HG03135 (cell line): ENCODE measurements around the gene CEMIP2.

Source experiments
- ATAC-seq: cut with Tn5 transposase; IDR thresholded peaks from one replicate; pipeline ENCODE4 v1.9.1; 2021; ENCODE audit warnings: mild to moderate bottlenecking, moderate library complexity; ENCODE audit not compliant: unreplicated experiment

Gene CEMIP2

GRCh38 chr9:71747576-71747975 is 20.7 kb downstream of the CEMIP2 start:
- ATAC-seq = no peak

- no peak for ATAC-seq
Observed at GRCh38 chr9:71746758-71747125, 21.6 kb downstream of the CEMIP2 start.

DNA sequence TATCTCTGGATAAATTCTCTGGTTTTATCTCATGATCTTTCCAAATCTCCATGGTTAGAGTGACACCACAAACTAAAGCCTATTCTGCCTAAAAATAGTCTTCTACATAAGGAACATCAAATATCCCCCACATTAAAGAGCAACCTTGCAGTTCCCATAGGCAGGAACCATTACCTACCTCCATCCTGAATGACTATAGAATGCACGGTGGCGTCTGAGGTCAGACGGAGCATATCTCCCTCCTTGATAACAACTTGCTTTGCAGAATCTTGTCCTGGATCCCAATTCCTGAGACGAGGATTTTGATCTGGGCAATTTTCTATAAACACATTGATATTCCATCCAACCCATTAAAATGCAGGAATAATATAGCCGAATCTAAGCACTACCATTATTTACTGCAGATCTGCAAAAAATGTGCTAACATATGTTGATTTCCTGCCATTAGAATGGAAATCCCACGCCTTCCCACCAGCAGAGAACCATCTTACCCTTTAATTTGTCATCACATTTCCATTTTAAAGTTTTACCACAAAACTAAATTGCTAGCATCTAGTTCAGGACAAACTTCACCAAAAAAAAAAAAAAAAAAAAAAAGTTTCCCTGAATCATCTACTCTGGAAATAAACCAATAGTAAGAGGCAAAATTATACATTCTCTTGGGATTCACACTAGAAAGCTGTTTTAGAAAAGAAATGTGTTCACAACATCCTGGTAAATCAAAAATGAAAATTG is 22.1 kb downstream of the CEMIP2 start:
- ATAC-seq = no peak

GRCh38 chr9:71744754-71745521 is 23.4 kb downstream of the CEMIP2 start:
- ATAC-seq = no peak

DNA sequence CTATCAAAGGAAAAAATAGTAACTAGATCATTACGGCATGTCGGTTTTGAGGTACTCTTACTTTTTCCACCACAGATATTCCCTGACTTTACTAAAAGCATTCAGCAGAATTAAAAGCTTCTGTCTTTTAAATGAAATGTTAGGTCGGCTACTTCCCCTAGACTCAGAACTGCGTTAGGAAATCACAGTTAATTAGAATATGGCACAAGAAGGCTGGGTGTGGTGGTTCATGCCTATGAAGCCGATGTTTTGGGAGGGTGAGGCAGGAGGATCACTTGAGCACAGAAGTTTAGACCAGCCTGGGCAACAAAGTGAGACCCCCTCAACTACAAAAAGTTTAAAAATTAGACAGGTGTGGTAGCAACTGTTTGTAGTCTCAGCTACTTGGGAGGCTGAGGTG is 24.4 kb downstream of the CEMIP2 start:
- no peak for ATAC-seq

GRCh38 chr9:71743217-71743705 is 25.1 kb downstream of the CEMIP2 start:
- ATAC-seq = no peak

DNA sequence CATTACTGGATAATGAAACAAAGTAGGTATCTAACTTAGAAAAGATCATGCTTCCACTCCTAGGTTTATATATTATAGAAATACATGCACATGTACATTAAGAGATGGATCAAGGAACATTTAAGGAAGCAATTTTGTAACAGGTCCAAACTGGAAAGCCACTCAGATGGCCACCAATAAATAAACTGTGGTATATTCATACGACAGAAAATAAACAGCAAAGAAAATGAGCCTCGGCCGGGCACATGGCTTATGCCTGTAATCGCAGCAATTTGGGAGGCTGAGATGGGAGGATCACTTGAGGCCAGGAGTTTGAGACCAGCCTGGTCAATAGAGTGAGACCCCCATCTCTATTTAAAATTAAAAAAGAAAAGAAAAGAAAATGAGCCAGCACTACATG is 25.6 kb downstream of the CEMIP2 start:
- ATAC-seq = no peak

GRCh38 chr9:71741926-71742648 is 26.2 kb downstream of the CEMIP2 start:
- no peak for ATAC-seq

GRCh38 chr9:71740199-71740598 is 28.1 kb downstream of the CEMIP2 start:
- no peak for ATAC-seq

- no peak for ATAC-seq
Observed at GRCh38 chr9:71737455-71737854, 30.9 kb downstream of the CEMIP2 start.

DNA sequence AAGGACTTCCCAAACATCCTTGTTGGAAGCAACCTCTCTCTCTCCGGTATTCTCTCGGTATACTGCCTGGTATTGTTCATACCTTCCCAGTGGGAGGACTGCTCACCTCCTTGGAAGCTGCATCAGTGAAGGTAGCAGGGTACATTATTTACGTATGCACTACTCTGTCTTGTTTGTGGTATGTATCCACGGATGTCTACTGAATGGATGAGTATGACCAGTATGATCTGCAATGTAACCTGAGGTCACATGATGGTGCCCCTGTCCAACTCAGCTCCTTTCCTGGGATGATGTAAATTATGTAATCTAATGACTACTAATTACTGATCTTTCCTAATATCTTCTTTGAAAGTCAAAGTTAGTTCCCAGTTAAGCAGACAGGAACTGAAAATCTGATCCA is 32.1 kb downstream of the CEMIP2 start:
- no peak for ATAC-seq

DNA sequence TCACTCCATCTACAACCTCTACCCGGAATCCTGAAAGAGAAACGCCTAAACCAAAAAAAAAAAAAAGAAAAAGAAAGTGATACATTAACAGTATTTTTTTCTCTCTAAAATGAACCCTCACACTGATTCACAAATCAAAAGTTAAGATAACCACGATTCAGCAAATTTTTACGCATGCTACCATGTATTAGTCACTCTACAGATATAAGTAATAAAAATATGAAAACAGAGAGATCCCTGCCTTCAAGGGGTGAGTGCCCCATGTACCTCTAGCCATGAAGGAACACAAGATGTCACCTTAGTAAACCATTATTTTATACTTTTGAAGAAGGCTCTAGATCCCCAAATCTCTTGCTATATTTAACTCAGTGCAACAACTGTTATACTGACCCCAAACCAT is 33.4 kb downstream of the CEMIP2 start:
- ATAC-seq = no peak

DNA sequence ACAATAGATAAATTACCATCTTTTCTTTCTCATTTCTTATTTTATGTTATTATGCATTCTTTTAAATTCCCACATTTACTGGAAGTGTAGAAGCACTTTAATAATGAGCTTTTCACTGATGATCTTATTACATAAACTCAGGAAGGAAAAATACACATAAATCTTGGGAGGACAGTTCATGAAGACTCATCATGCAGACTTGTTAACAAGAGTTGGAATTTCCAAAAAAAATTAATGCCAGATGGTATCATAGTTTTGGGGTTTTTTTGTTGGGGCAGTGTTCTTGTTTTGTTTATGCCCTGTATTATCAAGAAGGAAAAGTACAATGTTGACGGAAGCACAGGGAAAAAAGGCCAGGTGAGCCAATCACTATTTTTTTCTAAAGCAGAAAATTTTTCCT is 35.1 kb downstream of the CEMIP2 start:
- no peak for ATAC-seq

DNA sequence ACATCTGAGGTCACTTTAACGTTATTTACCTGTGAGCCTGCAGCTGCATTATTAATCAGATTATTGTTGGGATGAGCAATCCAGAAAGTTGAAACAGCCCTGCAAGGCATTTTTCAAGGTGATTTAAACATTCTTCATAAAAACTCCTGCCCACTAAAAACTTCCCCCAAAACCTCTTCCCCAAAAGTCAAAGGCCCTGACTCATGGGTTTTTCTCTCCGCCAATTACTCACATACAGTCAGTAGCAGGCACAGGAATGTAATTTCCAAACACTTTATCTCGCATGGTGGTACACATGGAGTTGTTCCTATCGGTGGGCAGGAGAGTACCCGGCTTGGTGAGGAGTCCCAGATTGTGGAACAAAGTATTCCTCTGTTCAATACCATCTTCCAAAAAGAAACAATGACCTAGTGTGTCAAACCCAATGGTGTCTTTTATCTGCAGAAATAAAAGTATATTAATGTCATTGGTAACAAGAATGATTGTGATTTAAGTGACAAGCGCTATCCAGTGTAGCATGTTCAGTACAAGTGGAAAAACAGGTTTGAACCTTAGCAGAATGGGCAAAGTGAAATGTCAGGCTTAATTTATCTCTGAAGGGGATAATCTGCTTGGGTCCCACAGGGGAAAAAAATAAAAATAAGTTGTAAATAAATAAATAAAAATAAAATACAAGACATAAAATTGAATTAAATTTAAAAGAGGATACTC is 38.3 kb downstream of the CEMIP2 start:
- ATAC-seq = no peak

DNA sequence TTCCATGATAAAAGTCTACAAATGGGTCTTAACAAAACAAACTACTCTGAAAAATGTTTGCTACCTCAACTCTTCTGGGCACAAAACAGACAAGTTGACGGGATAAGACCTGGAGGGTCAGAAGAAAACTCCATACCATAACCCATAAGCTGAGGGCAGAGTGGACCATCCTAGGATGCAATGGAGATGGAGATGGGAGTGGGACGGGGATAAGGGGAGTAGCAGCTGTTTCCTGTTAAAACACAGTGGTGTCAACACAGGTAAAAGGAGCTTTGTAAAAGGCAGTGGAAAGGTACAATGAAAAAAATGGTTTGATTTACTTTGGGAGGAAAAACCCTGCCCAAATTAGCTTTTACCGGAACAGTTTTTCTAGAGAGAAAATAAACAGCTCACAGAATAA is 41.6 kb downstream of the CEMIP2 start:
- ATAC-seq = no peak

GRCh38 chr9:71725590-71726338 is 42.5 kb downstream of the CEMIP2 start:
- ATAC-seq = no peak

DNA sequence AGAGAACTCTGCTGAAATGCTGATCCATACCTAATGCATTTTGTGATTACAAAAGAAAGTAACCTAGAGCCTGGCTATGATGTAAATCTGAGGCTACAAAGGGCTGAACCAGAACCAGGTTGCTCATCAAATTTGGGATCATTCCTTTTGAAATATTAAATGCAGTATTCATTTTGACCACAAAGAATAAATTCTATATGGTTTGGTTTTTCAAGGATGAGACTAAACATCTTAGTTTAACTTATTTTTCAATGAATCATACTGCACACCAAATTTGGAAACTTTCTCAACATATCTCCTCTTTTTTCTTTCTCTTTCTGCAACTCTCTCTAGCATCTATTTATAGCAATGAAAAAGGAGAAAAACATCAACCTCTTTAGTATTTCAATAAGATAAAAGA is 46.5 kb downstream of the CEMIP2 start:
- ATAC-seq = no peak

DNA sequence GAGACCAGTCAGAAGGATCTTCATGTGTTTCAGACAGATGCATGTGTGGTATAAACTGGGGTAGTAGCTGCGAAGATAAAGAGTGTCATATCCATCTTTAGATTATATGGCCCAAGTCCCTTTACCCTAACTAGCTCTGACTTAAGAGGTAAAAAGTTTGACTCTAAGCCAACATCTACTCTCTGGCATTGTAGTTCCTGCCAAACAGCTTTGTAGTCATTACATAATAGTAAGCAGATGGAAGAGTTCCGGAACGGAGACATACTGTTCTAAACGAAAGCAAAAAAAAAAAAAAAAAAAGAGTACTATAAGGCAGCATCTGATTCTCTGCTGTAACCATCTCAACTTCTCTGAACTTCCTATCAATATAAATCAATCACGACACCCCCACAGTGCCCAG is 48.8 kb downstream of the CEMIP2 start:
- ATAC-seq = no peak

GRCh38 chr9:71719088-71719487 is 49.2 kb downstream of the CEMIP2 start:
- no peak for ATAC-seq

- ATAC-seq = no peak
Observed at GRCh38 chr9:71716138-71716909, 52.0 kb downstream of the CEMIP2 start.
